GM18861 (cell line): ENCODE data around the gene CLRN1.
"Not testable (repeated sequence)": the region's sequence is repeated elsewhere in the genome, so short reads cannot be mapped to it uniquely, and the experiment has no call there.

ENCODE experiments used
- ATAC-seq: cut with Tn5 transposase; IDR thresholded peaks from one replicate; pipeline ENCODE4 v1.9.1; 2021; ENCODE audit not compliant: unreplicated experiment

Gene CLRN1

DNA sequence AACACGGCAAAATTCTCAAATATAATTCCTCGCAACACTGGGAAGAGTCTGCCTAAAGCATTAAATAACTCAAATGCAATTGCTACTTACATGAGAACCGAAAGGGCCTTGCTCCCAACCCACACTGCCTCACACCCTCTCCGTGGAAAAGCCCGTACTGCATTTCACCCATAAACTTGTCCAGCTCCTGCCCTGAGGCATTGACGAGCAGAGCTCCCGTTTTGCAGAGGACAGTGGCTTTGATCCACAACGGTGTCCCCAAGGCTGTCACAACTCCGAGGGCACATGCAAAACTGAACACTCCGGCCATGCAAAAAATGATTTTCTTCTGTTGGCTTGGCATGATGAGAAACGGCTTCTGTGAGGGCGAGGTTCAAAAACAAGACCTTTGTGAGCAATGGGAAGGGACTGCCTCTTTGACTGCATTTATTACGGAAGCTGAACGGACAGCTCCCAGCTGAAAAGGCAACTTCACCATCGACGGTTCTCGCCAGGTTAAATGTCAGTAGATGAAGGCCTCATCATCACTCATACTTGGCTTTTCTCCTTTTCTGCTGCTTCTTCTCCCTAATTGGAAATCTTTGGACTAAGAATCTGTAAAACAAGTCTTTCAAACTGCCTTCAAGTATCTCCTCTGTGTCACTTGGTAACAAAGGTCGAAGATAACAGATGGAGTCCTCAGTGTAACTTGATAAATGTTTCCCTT, at the start of gene CLRN1:
Gene CLRN1, minus strand, starts transcription at position 362 of the 706 bp plus-strand sequence. Its CDS starts 19 bp downstream, at position 343.
- no peak for ATAC-seq

GRCh38 chr3:151016478-151016795, 43.9 kb upstream of the CLRN1 start:
- no peak for ATAC-seq

- ATAC-seq = no peak
Measured at GRCh38 chr3:151015767-151016477, 43.4 kb upstream of the CLRN1 start.

GRCh38 chr3:151015181-151015580, 42.7 kb upstream of the CLRN1 start:
- no peak for ATAC-seq

DNA sequence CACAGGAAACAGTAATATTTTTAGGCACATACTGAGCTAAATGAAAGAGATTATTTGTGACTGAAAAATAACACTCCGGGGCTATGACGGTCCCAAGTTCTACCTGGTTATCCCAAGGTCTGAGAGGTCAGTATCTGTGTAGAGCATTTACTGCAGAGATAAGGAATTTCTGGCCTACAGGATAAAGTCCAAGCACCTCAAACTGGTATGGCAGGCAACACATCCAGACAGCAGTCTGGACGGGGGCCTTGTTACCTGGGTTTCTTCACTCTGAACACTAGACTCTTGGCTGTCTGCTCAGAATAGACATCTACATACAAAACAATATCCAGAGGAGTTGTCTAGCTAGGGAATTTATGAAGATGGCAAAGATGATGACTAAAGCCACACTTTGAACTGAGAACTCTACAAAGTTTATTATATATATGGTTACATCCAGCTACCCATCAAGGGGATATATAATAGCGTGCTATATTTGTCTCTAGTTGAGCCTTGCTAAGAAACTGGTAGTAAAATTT, 42.0 kb upstream of the CLRN1 start:
- ATAC-seq = no peak

GRCh38 chr3:151012753-151013152, 40.2 kb upstream of the CLRN1 start:
- ATAC-seq = no peak

DNA sequence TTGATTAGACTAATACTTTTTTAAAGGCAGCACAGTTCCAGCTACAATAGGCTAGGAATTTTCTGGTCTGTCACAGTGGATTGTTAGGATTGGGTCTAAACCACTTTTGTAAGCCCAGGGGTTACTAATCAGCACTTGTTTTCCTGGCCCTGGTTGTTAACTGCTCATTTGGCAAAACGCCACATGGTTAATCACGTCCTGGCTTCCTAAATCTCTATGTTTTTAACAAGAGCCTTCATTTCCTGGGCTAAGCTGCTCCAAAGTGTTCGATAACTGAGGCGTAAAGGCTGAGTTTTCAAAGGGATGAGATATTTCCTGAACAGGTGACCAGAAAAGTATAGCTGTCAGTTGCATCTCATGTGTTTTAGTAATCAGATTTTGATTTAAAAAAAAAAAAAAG, 38.9 kb upstream of the CLRN1 start:
- no peak for ATAC-seq

- ATAC-seq = no peak
Measured at GRCh38 chr3:151009981-151010380, 37.5 kb upstream of the CLRN1 start.

GRCh38 chr3:151009430-151009829, 36.9 kb upstream of the CLRN1 start:
- no peak for ATAC-seq

GRCh38 chr3:151008699-151009098, 36.2 kb upstream of the CLRN1 start:
- ATAC-seq = no peak

GRCh38 chr3:151003768-151004134, 31.2 kb upstream of the CLRN1 start:
- ATAC-seq = no peak

GRCh38 chr3:151003029-151003767, 30.7 kb upstream of the CLRN1 start:
- no peak for ATAC-seq

GRCh38 chr3:151002003-151002981, 29.8 kb upstream of the CLRN1 start:
- ATAC-seq = no peak

GRCh38 chr3:150998996-150999395, 26.5 kb upstream of the CLRN1 start:
- no peak for ATAC-seq

- no peak for ATAC-seq
Measured at GRCh38 chr3:150996731-150997130, 24.2 kb upstream of the CLRN1 start.

- no peak for ATAC-seq
Measured at GRCh38 chr3:150995510-150995909, 23.0 kb upstream of the CLRN1 start.

GRCh38 chr3:150989208-150989607, 16.7 kb upstream of the CLRN1 start:
- ATAC-seq = no peak

GRCh38 chr3:150988395-150988794, 15.9 kb upstream of the CLRN1 start:
- ATAC-seq = not testable (repeated sequence)

DNA sequence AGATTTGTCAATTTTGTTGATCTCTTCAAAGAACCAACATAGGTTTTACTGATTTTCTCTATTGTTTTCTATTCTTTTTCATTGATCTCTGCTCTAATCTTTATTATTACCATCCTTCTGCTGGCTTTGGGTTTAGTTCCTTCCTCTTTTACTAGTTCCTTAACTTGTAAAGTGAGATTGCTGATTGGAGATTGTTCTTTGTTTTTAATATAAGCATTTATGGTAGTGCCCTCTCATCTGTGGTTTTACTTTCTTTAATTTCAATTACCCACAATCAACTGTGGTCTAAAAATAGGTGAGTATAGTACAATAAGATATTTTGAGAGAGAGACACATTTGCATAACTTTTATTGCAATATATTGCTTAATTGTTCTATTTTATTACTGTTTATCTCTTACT, 13.2 kb upstream of the CLRN1 start:
- no peak for ATAC-seq

DNA sequence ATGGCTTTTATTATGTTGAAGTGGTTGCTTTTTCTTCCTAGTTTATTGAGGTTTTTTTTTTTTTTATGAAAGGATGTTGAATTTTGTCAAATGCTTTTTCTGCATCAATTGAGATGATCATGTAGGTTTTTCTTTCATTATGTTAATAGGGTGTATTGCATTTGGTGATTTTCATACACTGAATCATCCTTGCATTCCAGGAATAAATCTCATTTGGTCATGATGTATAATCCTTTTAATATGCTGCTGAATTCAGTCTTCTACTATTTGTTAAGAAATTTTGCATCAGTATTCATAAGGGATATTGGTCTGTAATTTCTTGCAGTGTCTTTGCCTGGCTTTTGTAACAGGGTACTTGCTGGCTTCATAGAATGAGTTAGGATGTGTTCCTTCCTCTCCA, 11.5 kb upstream of the CLRN1 start:
- no peak for ATAC-seq
